ENCODE data around the gene LGALS1. TPM values are rescaled to one million over a fixed set of nuclear protein-coding genes. Genes with fewer than 3 reads are reported as not detected.

The LGALS1 gene
- total RNA-seq, 1 experiment from 2014 or later = 32.8 TPM

DNA sequence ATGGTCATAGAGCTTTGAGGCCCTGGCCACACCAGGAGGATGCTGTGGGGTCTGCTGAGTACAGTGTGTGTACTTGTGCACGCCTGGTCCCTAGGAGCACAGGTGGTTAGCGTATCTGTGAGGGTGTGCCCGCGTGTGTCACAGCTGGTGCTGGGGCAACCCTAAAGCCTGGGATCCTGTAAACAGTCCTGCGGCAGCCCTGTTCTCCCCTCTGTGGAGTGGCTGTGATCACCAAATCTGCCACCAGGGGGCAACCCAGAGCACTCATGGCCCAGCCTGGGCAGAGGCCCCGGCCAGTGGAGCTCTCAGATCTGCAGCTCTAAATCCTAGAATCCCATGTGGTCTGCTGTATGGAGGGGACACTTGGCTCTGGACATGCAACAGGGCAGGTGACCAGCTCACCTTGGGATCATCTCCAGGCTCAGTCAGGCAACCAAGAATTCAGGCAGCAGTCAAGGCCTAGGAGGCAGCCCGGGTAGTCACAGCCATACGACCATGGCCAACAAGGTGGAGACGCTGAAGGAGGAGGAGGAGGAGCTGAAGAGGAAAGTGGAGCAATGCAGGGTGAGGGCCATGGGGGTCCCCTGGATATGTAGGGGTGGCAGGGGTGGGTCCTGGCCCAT is 32.1 kb upstream of the LGALS1 start:
- H2AFZ ChIP-seq (ENCODE audit: low read length) = no peak overlapping the region
- H4K5ac ChIP-seq (ENCODE audit: insufficient read length, low read depth, low read length) = no peak overlapping the region
- no peaks in the 10 kb centered on the region for H3K79me1 ChIP-seq (ENCODE audit: insufficient read depth, low read depth, low read length, poor library complexity, severe bottlenecking)
- H3K4me2 ChIP-seq (ENCODE audit: insufficient read depth, insufficient read length, low read length) = no peak overlapping the region
- no peak overlapping the region for H3K56ac ChIP-seq (ENCODE audit: insufficient read length, low read depth, low read length)
- H3K14ac ChIP-seq (ENCODE audit: insufficient read depth, low read length) = no peak overlapping the region
- no peak overlapping the region for H2BK12ac ChIP-seq (ENCODE audit: insufficient read length, low read depth, low read length)
- H4K91ac ChIP-seq (ENCODE audit: insufficient read length, low read depth, low read length) = no peak overlapping the region
- WGBS (ENCODE audit: extremely low coverage, insufficient read length, low lambda C conversion rate) = no CpG with 5 or more reads among the region's 9 CpGs
- Mint-ChIP-seq H3K36me3 (ENCODE audit: insufficient read depth in 1 of 3, low read depth in 3 of 3) (peaks cover 5 to 48% (median 37%) of the 10 kb centered on the region in 3 experiments), H3K4me3 (peak overlapping the region in 1 of 2 experiments; percentile 50; a peak in 2 of 5 replicates), H3K9me3 (no peaks in the 10 kb centered on the region), H3K27me3 (ENCODE audit: low read depth) (no peaks in the 10 kb centered on the region; the same call in 1 of the 2 replicates), H3K27ac (peak overlapping the region in 1 of 3 experiments; percentile 64; a peak in 2 of 7 replicates), H3K4me1 (peaks cover 13 to 16% of the 10 kb centered on the region in 2 experiments)
- H3K27me3 ChIP-seq (ENCODE audit: insufficient read depth, low read length) = no peaks in the 10 kb centered on the region
- H2BK120ac ChIP-seq (ENCODE audit: low read depth, low read length, poor library complexity, severe bottlenecking) = no peak overlapping the region
- H3K9ac ChIP-seq (ENCODE audit: extremely low read depth, insufficient read length, low read length) = no peak overlapping the region
- no peak overlapping the region for H3K18ac ChIP-seq (ENCODE audit: insufficient read length, low read depth, low read length)
- H4K8ac ChIP-seq (replicated peaks; ENCODE audit: insufficient read length, low read depth, low read length) = no peak overlapping the region
- no peaks in the 10 kb centered on the region for H3K9me3 ChIP-seq (ENCODE audit: control insufficient read depth, low read depth, low read length)
- H2BK15ac ChIP-seq (ENCODE audit: low read depth, low read length) = no peak overlapping the region
- peaks cover 8% of the 10 kb centered on the region for H3K23me2 ChIP-seq (ENCODE audit: insufficient read length, low read depth, low read length, poor library complexity, severe bottlenecking)
- peak; percentile 83 for DNase-seq
- H3K4ac ChIP-seq (ENCODE audit: low read depth, low read length) = no peak overlapping the region
- H3K23ac ChIP-seq (ENCODE audit: insufficient read length, low read depth, low read length) = no peak overlapping the region
- H2BK5ac ChIP-seq (ENCODE audit: insufficient read length, low read length) = no peak overlapping the region
- H3K79me2 ChIP-seq (ENCODE audit: insufficient read depth, low read length) = no peaks in the 10 kb centered on the region
- H4K20me1 ChIP-seq (ENCODE audit: control insufficient read depth, insufficient read depth, insufficient read length) = no peaks in the 10 kb centered on the region
- H2BK20ac ChIP-seq (ENCODE audit: low read depth, low read length, poor library complexity, severe bottlenecking) = no peak overlapping the region
- no peak overlapping the region for H3T11ph ChIP-seq (ENCODE audit: low read length)
- peaks cover 3% of the 10 kb centered on the region; the same call in 1 of the 2 replicates for H3K4me1 ChIP-seq (ENCODE audit: insufficient read depth, low read length)
- H2AK5ac ChIP-seq (ENCODE audit: insufficient read length, low read length) = no peak overlapping the region
- H3K27ac ChIP-seq (ENCODE audit: insufficient read length, low read depth, low read length) = no peak overlapping the region
- TF ChIP-seq, protein P1, sequence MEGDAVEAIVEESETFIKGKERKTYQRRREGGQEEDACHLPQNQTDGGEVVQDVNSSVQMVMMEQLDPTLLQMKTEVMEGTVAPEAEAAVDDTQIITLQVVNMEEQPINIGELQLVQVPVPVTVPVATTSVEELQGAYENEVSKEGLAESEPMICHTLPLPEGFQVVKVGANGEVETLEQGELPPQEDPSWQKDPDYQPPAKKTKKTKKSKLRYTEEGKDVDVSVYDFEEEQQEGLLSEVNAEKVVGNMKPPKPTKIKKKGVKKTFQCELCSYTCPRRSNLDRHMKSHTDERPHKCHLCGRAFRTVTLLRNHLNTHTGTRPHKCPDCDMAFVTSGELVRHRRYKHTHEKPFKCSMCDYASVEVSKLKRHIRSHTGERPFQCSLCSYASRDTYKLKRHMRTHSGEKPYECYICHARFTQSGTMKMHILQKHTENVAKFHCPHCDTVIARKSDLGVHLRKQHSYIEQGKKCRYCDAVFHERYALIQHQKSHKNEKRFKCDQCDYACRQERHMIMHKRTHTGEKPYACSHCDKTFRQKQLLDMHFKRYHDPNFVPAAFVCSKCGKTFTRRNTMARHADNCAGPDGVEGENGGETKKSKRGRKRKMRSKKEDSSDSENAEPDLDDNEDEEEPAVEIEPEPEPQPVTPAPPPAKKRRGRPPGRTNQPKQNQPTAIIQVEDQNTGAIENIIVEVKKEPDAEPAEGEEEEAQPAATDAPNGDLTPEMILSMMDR (conservative IDR thresholded peaks at IDR 0.05) = peak; percentile 93
